ENCODE data around the gene TLE3.

TLE3 gene

DNA sequence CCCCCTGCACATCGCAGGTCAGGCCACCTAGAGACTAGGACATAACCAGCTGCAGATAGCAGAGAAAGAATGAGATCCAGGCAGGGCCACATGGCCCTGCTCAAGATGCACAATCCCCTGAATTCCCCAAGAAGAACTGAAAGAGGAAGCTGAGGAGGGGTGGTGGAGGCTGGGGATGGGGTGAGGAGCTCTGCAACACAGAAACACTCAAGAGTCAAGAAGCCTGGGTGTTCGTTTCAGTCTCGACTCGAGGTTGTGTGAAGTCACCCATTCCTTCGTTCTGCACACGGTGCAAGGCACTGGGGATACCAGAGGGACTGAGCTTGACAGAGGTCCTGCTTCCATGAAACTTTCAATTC is 62.0 kb downstream of the TLE3 start:
- H3K27me3 ChIP-seq (ENCODE audit: control insufficient read depth in 5 of 5, insufficient read depth in 4 of 5, low read length in 5 of 5), result peaks cover 0 to 16% (median 4%) of the 10 kb centered on the region in 5 donors
- H3K9ac ChIP-seq (ENCODE audit: low read length in 5 of 5), result no peak overlapping the region
- H3K4me1 ChIP-seq (ENCODE audit: control insufficient read depth in 5 of 5, insufficient read depth in 5 of 5, low read length in 5 of 5), result peaks cover 0 to 4% (median 0%) of the 10 kb centered on the region in 5 donors
- H3K4me3 ChIP-seq (ENCODE audit: low read depth in 1 of 5, low read length in 5 of 5), result no peak overlapping the region
- H3K36me3 ChIP-seq (ENCODE audit: control insufficient read depth in 5 of 5, insufficient read depth in 5 of 5, low read length in 5 of 5), result no peaks in the 10 kb centered on the region
- H3K9me3 ChIP-seq (ENCODE audit: control insufficient read depth in 5 of 5, low read length in 5 of 5), result no peaks in the 10 kb centered on the region
- H3K27ac ChIP-seq (ENCODE audit: low read depth, low read length), result no peak overlapping the region

DNA sequence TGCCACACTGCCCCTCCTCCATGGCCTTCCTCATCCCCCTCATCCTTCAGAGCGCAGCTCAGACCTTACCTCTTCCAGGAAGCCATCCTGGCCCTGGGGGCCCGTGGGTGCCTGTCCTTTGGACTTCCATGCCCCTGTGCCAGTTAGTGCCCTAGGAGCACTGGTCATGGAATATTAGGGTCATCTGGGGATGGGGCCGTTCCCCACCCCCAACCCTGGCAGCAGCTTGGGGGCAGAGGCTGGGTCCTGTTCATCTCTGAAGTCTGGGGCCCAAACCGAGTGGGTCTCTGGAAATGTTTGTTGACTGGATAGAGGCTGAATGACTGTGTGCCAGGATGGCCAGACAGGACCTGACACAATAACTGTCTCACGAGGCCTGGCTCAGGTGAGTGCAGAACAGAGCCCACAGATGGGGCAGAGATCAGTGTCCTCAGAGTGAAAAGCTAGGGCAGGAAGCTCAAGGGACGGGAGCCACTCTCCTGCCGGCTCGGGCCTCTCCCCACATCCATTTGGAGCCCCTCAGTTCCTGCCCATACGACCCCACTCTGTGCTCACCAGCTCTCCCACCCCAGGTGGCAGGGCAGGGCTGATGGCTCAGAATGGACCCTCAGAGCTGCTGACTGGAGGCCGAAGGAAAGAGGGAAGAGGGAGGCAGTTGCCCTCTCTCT is 62.5 kb downstream of the TLE3 start:
- Histone ChIP-seq H3K4me1 (ENCODE audit: control insufficient read depth in 5 of 5, insufficient read depth in 5 of 5, low read length in 5 of 5) (peaks cover 0 to 4% (median 0%) of the 10 kb centered on the region in 5 donors), H3K27ac (ENCODE audit: low read depth, low read length) (no peak overlapping the region), H3K4me3 (ENCODE audit: low read depth in 1 of 5, low read length in 5 of 5) (no peak overlapping the region), H3K27me3 (ENCODE audit: control insufficient read depth in 5 of 5, insufficient read depth in 4 of 5, low read length in 5 of 5) (peaks cover 0 to 16% (median 4%) of the 10 kb centered on the region in 5 donors), H3K9ac (ENCODE audit: low read length in 5 of 5) (no peak overlapping the region), H3K36me3 (ENCODE audit: control insufficient read depth in 5 of 5, insufficient read depth in 5 of 5, low read length in 5 of 5) (no peaks in the 10 kb centered on the region), H3K9me3 (ENCODE audit: control insufficient read depth in 5 of 5, low read length in 5 of 5) (no peaks in the 10 kb centered on the region)

- H3K4me3 ChIP-seq (ENCODE audit: low read depth in 1 of 5, low read length in 5 of 5), result no peak overlapping the region
- no peak overlapping the region for H3K9ac ChIP-seq (ENCODE audit: low read length in 5 of 5)
- no peaks in the 10 kb centered on the region for H3K36me3 ChIP-seq (ENCODE audit: control insufficient read depth in 5 of 5, insufficient read depth in 5 of 5, low read length in 5 of 5)
- peaks cover 0 to 4% (median 0%) of the 10 kb centered on the region in 5 donors for H3K4me1 ChIP-seq (ENCODE audit: control insufficient read depth in 5 of 5, insufficient read depth in 5 of 5, low read length in 5 of 5)
- H3K27ac ChIP-seq (ENCODE audit: low read depth, low read length), result no peak overlapping the region
- no peaks in the 10 kb centered on the region for H3K9me3 ChIP-seq (ENCODE audit: control insufficient read depth in 5 of 5, low read length in 5 of 5)
- peaks cover 0 to 16% (median 4%) of the 10 kb centered on the region in 5 donors for H3K27me3 ChIP-seq (ENCODE audit: control insufficient read depth in 5 of 5, insufficient read depth in 4 of 5, low read length in 5 of 5)
These were observed 63.1 kb downstream of the TLE3 start for GRCh38 chr15:70034596-70034995.

GRCh38 chr15:70034141-70034540 is 63.6 kb downstream of the TLE3 start:
- Histone ChIP-seq H3K4me3 (ENCODE audit: low read depth in 1 of 5, low read length in 5 of 5) (no peak overlapping the region), H3K9ac (ENCODE audit: low read length in 5 of 5) (no peak overlapping the region), H3K9me3 (ENCODE audit: control insufficient read depth in 5 of 5, low read length in 5 of 5) (no peaks in the 10 kb centered on the region)

DNA sequence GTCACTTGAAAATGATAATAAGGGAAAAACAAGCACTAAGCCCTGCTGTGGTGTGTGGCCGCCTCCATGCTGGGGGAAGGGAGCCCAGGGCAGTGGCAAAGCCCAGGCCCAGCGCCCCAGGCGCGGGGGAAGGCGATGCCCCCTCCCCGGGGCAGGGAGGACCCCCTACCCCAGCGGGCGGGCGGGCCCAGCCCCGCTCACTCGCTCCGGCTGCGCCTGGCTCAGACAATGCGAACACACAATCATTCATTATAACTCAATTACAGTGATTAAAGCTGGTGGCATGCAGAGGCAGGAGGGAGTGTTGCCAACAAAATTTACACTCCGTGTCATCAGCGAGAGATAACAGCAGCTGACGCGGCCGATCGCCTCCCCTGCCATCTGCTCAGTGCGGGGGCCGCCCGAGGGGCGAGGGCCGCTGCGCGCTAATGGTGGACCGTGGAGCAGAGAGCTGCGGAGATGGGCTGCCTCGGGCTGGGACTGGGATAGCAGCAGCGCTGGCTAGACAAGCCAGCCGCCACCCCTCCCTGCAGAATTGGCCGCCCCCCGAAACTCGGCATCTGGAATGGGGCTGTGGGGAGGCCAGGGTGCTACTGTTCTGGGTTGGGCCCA is 64.1 kb downstream of the TLE3 start:
- no peak overlapping the region for H3K9ac ChIP-seq (ENCODE audit: low read length in 5 of 5)
- H3K36me3 ChIP-seq (ENCODE audit: control insufficient read depth in 5 of 5, insufficient read depth in 5 of 5, low read length in 5 of 5), result no peaks in the 10 kb centered on the region
- no peaks in the 10 kb centered on the region for H3K9me3 ChIP-seq (ENCODE audit: control insufficient read depth in 5 of 5, low read length in 5 of 5)
- no peak overlapping the region for H3K27ac ChIP-seq (ENCODE audit: low read depth, low read length)
- peaks cover 0 to 16% (median 4%) of the 10 kb centered on the region in 5 donors for H3K27me3 ChIP-seq (ENCODE audit: control insufficient read depth in 5 of 5, insufficient read depth in 4 of 5, low read length in 5 of 5)
- no peak overlapping the region for H3K4me3 ChIP-seq (ENCODE audit: low read depth in 1 of 5, low read length in 5 of 5)
- peaks cover 0 to 4% (median 0%) of the 10 kb centered on the region in 5 donors for H3K4me1 ChIP-seq (ENCODE audit: control insufficient read depth in 5 of 5, insufficient read depth in 5 of 5, low read length in 5 of 5)

More at GRCh38 chr15:70034141-70034540, 63.6 kb downstream of the TLE3 start:
- Histone ChIP-seq H3K4me1 (ENCODE audit: control insufficient read depth in 5 of 5, insufficient read depth in 5 of 5, low read length in 5 of 5) (peaks cover 0 to 4% (median 0%) of the 10 kb centered on the region in 5 donors), H3K36me3 (ENCODE audit: control insufficient read depth in 5 of 5, insufficient read depth in 5 of 5, low read length in 5 of 5) (no peaks in the 10 kb centered on the region), H3K27ac (ENCODE audit: low read depth, low read length) (no peak overlapping the region), H3K27me3 (ENCODE audit: control insufficient read depth in 5 of 5, insufficient read depth in 4 of 5, low read length in 5 of 5) (peaks cover 0 to 16% (median 4%) of the 10 kb centered on the region in 5 donors)

DNA sequence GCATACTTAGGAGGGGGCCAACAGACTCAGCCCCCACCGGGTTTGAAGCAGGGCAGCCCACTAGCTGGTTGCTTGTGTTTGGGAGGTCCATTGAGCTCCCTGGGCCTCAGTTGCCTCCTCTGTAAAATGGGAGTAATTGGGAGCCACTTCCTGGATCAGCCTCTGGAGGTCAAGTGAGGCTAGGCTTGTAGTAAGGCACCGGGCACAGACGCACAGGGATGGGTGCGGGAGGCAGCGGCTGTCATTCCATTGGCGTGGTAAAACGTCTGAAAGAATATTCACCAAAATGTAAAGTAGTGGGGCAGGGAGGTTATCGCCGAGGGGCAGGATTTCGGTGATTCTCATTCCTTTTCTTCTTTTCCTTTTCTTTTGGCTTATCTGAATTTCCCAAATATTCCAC is 64.6 kb downstream of the TLE3 start:
- Histone ChIP-seq H3K36me3 (ENCODE audit: control insufficient read depth in 5 of 5, insufficient read depth in 5 of 5, low read length in 5 of 5) (no peaks in the 10 kb centered on the region), H3K27ac (ENCODE audit: low read depth, low read length) (no peak overlapping the region), H3K9ac (ENCODE audit: low read length in 5 of 5) (no peak overlapping the region), H3K4me1 (ENCODE audit: control insufficient read depth in 5 of 5, insufficient read depth in 5 of 5, low read length in 5 of 5) (peaks cover 0 to 4% (median 0%) of the 10 kb centered on the region in 5 donors), H3K4me3 (ENCODE audit: low read depth in 1 of 5, low read length in 5 of 5) (no peak overlapping the region), H3K9me3 (ENCODE audit: control insufficient read depth in 5 of 5, low read length in 5 of 5) (no peaks in the 10 kb centered on the region), H3K27me3 (ENCODE audit: control insufficient read depth in 5 of 5, insufficient read depth in 4 of 5, low read length in 5 of 5) (peaks cover 0 to 16% (median 4%) of the 10 kb centered on the region in 5 donors)

DNA sequence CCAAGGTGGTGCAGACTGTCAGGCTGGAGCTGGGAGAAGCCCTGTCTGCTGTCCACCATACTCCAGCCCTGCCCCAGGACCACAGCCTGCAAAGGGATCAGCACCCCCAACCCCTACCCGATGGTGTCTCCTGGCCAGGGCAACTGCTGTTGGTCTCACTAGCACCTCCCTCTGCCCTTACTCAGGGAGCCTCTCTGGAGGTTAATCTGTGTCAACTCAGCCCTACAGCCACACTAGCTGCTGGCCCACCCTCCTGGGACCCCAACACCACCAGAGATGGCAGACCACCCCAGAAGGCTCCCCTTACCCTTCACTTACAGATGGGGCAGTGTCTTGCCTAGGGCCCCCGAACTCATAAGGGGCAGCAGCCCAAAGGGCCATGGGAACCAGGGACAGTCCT is 65.2 kb downstream of the TLE3 start:
- no peak overlapping the region for H3K27ac ChIP-seq (ENCODE audit: low read depth, low read length)
- H3K4me3 ChIP-seq (ENCODE audit: low read depth in 1 of 5, low read length in 5 of 5), result no peak overlapping the region
- no peak overlapping the region for H3K9ac ChIP-seq (ENCODE audit: low read length in 5 of 5)
- H3K27me3 ChIP-seq (ENCODE audit: control insufficient read depth in 5 of 5, insufficient read depth in 4 of 5, low read length in 5 of 5), result peaks cover 0 to 16% (median 4%) of the 10 kb centered on the region in 5 donors
- H3K4me1 ChIP-seq (ENCODE audit: control insufficient read depth in 5 of 5, insufficient read depth in 5 of 5, low read length in 5 of 5), result peaks cover 0 to 4% (median 0%) of the 10 kb centered on the region in 5 donors
- no peaks in the 10 kb centered on the region for H3K9me3 ChIP-seq (ENCODE audit: control insufficient read depth in 5 of 5, low read length in 5 of 5)
- H3K36me3 ChIP-seq (ENCODE audit: control insufficient read depth in 5 of 5, insufficient read depth in 5 of 5, low read length in 5 of 5), result no peaks in the 10 kb centered on the region

GRCh38 chr15:70031713-70032112 is 66.0 kb downstream of the TLE3 start:
- Histone ChIP-seq H3K4me1 (ENCODE audit: control insufficient read depth in 5 of 5, insufficient read depth in 5 of 5, low read length in 5 of 5) (peaks cover 0 to 4% (median 0%) of the 10 kb centered on the region in 5 donors), H3K27me3 (ENCODE audit: control insufficient read depth in 5 of 5, insufficient read depth in 4 of 5, low read length in 5 of 5) (peaks cover 0 to 16% (median 4%) of the 10 kb centered on the region in 5 donors), H3K9ac (ENCODE audit: low read length in 5 of 5) (no peak overlapping the region), H3K9me3 (ENCODE audit: control insufficient read depth in 5 of 5, low read length in 5 of 5) (no peaks in the 10 kb centered on the region), H3K4me3 (ENCODE audit: low read depth in 1 of 5, low read length in 5 of 5) (no peak overlapping the region), H3K27ac (ENCODE audit: low read depth, low read length) (no peak overlapping the region), H3K36me3 (ENCODE audit: control insufficient read depth in 5 of 5, insufficient read depth in 5 of 5, low read length in 5 of 5) (no peaks in the 10 kb centered on the region)

DNA sequence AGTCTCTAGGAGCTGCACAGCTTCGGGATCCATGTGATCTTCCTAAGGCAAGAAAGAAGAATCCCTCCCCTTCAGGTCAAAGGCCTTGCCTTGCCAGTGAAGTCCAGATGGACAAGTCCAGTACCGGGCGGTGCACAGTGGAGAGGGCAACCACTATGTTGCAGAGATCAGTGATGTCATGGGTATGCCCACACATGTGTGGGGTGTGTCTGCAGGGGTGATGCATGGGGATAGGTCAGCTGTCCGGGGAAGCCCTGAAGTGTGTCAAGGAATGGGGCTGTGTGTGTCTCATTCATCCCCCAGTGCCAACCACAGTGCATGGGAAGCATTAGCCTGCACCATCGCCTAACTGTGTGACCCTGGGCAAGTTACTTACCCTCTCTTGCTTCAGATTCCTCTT is 66.5 kb downstream of the TLE3 start:
- Histone ChIP-seq H3K4me3 (ENCODE audit: low read depth in 1 of 5, low read length in 5 of 5) (no peak overlapping the region), H3K4me1 (ENCODE audit: control insufficient read depth in 5 of 5, insufficient read depth in 5 of 5, low read length in 5 of 5) (peaks cover 0 to 4% (median 0%) of the 10 kb centered on the region in 5 donors), H3K9me3 (ENCODE audit: control insufficient read depth in 5 of 5, low read length in 5 of 5) (no peaks in the 10 kb centered on the region)

DNA sequence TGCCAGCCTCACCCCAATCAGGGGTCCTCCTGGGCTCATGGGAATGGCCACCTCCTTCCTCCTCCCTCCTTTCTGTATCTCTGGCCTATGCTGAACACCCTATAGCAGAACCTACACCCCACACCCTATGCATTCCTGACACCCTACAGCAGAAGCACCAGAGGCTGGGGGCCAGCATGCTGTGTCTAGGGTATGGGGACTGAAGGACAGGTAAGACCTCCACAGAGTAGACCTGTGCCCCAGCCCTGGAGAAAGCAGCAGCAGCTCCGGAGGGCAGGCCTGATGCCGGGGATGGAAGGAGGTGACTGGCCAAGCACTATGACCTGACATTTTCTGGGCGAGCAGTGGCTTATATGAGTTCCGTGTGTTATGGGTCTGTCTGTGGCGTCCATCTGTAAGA is 66.9 kb downstream of the TLE3 start:
- Histone ChIP-seq H3K9ac (ENCODE audit: low read length in 5 of 5) (no peak overlapping the region), H3K4me3 (ENCODE audit: low read depth in 1 of 5, low read length in 5 of 5) (no peak overlapping the region), H3K36me3 (ENCODE audit: control insufficient read depth in 5 of 5, insufficient read depth in 5 of 5, low read length in 5 of 5) (no peaks in the 10 kb centered on the region), H3K9me3 (ENCODE audit: control insufficient read depth in 5 of 5, low read length in 5 of 5) (no peaks in the 10 kb centered on the region), H3K27ac (ENCODE audit: low read depth, low read length) (no peak overlapping the region), H3K4me1 (ENCODE audit: control insufficient read depth in 5 of 5, insufficient read depth in 5 of 5, low read length in 5 of 5) (peaks cover under 1 to 8% (median 2%) of the 10 kb centered on the region in 5 donors), H3K27me3 (ENCODE audit: control insufficient read depth in 5 of 5, insufficient read depth in 4 of 5, low read length in 5 of 5) (peaks cover 0 to 16% (median 4%) of the 10 kb centered on the region in 5 donors)

More for the DNA sequence above, 66.5 kb downstream of the TLE3 start:
- Histone ChIP-seq H3K27me3 (ENCODE audit: control insufficient read depth in 5 of 5, insufficient read depth in 4 of 5, low read length in 5 of 5) (peaks cover 0 to 16% (median 4%) of the 10 kb centered on the region in 5 donors), H3K9ac (ENCODE audit: low read length in 5 of 5) (no peak overlapping the region), H3K27ac (ENCODE audit: low read depth, low read length) (no peak overlapping the region), H3K36me3 (ENCODE audit: control insufficient read depth in 5 of 5, insufficient read depth in 5 of 5, low read length in 5 of 5) (no peaks in the 10 kb centered on the region)

Data from subcutaneous abdominal adipose tissue (tissue), 5 donors.